Liver (tissue), 9 donors: ENCODE results near the gene PALD1. TPM values are rescaled to one million over a fixed set of nuclear protein-coding genes. Genes with fewer than 3 reads are reported as not detected.

Source experiments
- DNase-seq: peaks from one replicate; pipeline ENCODE4 v3.0.0-alpha.2; 2017; ENCODE audit warnings: low spot score
- H3K27ac ChIP-seq, 2 donors: one replicate each; pipeline ENCODE4 v1.7.0; 2013; ENCODE audit warnings: inconsistent platforms in 2 of 2, low read length in 2 of 2, control low read depth in 1 of 2, low read depth in 1 of 2, mild to moderate bottlenecking in 1 of 2
- H3K27me3 ChIP-seq, 4 donors: one replicate each; pipeline versions ENCODE4 v1.6.1 to v1.7.0; 2013; ENCODE audit warnings: low read length in 3 of 4, inconsistent platforms in 1 of 4, mild to moderate bottlenecking in 1 of 4, moderate library complexity in 1 of 4; ENCODE audit not compliant: control insufficient read depth in 4 of 4, insufficient read depth in 4 of 4
- H3K36me3 ChIP-seq, 4 donors: one replicate each; pipeline versions ENCODE4 v1.6.1 to v1.7.0; 2013; ENCODE audit warnings: low read length in 3 of 4, mild to moderate bottlenecking in 3 of 4, low read depth in 1 of 4, moderate library complexity in 1 of 4; ENCODE audit not compliant: control insufficient read depth in 4 of 4, insufficient read depth in 3 of 4
- H3K4me1 ChIP-seq, 4 donors: one replicate each; pipeline versions ENCODE4 v1.6.1 to v1.7.0; 2013; ENCODE audit warnings: low read length in 3 of 4, mild to moderate bottlenecking in 3 of 4, moderate library complexity in 1 of 4; ENCODE audit not compliant: control insufficient read depth in 4 of 4, insufficient read depth in 4 of 4
- H3K4me3 ChIP-seq, 3 donors: one replicate each; pipeline versions ENCODE4 v1.6.1 to v1.7.0; 2013; ENCODE audit warnings: low read length in 3 of 3, control low read depth in 1 of 3, low read depth in 1 of 3, mild to moderate bottlenecking in 1 of 3
- H3K9ac ChIP-seq, 2 donors: one replicate each; pipeline ENCODE4 v1.7.0; 2013; ENCODE audit warnings: low read length in 2 of 2, mild to moderate bottlenecking in 2 of 2, moderate library complexity in 2 of 2, control low read depth in 1 of 2, low read depth in 1 of 2
- H3K9me3 ChIP-seq, 4 donors: one replicate each; pipeline versions ENCODE4 v1.6.1 to v1.7.0; 2013; ENCODE audit warnings: low read length in 3 of 4; ENCODE audit not compliant: control insufficient read depth in 4 of 4
- ATF3 ChIP-seq: IDR thresholded peaks from 2 replicates; pipeline ENCODE4 v1.6.1; 2016; ENCODE audit warnings: antibody characterized with exemption
- CTCF ChIP-seq: fragments of 150-350 bp; IDR thresholded peaks from 2 replicates; pipeline ENCODE4 v1.5.1; 2017; ENCODE audit warnings: improper control_type of control experiment, low read depth, low read length; ENCODE audit not compliant: missing input control
- EGR1 ChIP-seq, 2 donors: IDR thresholded peaks; 2 replicates each; pipeline ENCODE4 v1.6.1; 2016 to 2018; ENCODE audit warnings: antibody characterized with exemption in 2 of 2, low read depth in 2 of 2
- FOXA1 ChIP-seq: IDR thresholded peaks from 2 replicates; pipeline ENCODE4 v1.6.1; 2016; ENCODE audit warnings: antibody characterized with exemption
- FOXA2 ChIP-seq: IDR thresholded peaks from 2 replicates; pipeline ENCODE4 v1.6.1; 2016; ENCODE audit warnings: antibody characterized with exemption
- GABPA ChIP-seq, 2 donors: IDR thresholded peaks in 1 of 2; conservative IDR thresholded peaks in 1 of 2; 2 replicates each; pipeline ENCODE4 v1.6.1; 2016; ENCODE audit warnings: antibody characterized with exemption in 2 of 2, mild to moderate bottlenecking in 1 of 2, moderate library complexity in 1 of 2
- HNF4A ChIP-seq, 2 donors: conservative IDR thresholded peaks; 2 replicates each; pipeline ENCODE4 v1.6.1; 2016; ENCODE audit warnings: antibody characterized with exemption in 2 of 2, mild to moderate bottlenecking in 2 of 2
- HNF4G ChIP-seq: IDR thresholded peaks from 2 replicates; pipeline ENCODE4 v1.6.1; 2016; ENCODE audit warnings: antibody characterized with exemption
- JUND ChIP-seq, 2 donors: IDR thresholded peaks; 2 replicates each; pipeline ENCODE4 v1.6.1; 2016; ENCODE audit warnings: antibody characterized with exemption in 2 of 2
- MAX ChIP-seq: IDR thresholded peaks from 2 replicates; pipeline ENCODE4 v1.6.1; 2016; ENCODE audit warnings: antibody characterized with exemption
- NR2F2 ChIP-seq: IDR thresholded peaks from 2 replicates; pipeline ENCODE4 v1.6.1; 2016; ENCODE audit warnings: antibody characterized with exemption
- RAD21 ChIP-seq, 2 donors: IDR thresholded peaks; 2 replicates each; pipeline ENCODE4 v1.6.1; 2016; ENCODE audit warnings: antibody characterized with exemption in 2 of 2, mild to moderate bottlenecking in 2 of 2
- REST ChIP-seq: IDR thresholded peaks from 2 replicates; pipeline ENCODE4 v1.6.1; 2016; ENCODE audit warnings: antibody characterized with exemption, mild to moderate bottlenecking
- RXRA ChIP-seq, 2 donors: IDR thresholded peaks; 2 replicates each; pipeline ENCODE4 v1.6.1; 2017 to 2018; ENCODE audit warnings: antibody characterized with exemption in 2 of 2, mild to moderate bottlenecking in 1 of 2
- SP1 ChIP-seq: IDR thresholded peaks from 2 replicates; pipeline ENCODE4 v1.6.1; 2018; ENCODE audit warnings: antibody characterized with exemption, mild to moderate bottlenecking
- TAF1 ChIP-seq: conservative IDR thresholded peaks from 2 replicates; pipeline ENCODE4 v1.6.1; 2016; ENCODE audit warnings: antibody characterized with exemption, mild to moderate bottlenecking
- YY1 ChIP-seq: IDR thresholded peaks from 2 replicates; pipeline ENCODE4 v1.6.1; 2016; ENCODE audit warnings: antibody characterized with exemption, mild to moderate bottlenecking
- ZBTB33 ChIP-seq: IDR thresholded peaks from 2 replicates; pipeline ENCODE4 v1.6.1; 2016; ENCODE audit warnings: antibody characterized with exemption
- WGBS: extraction: QIAGEN DNeasy Blood & Tissue Kit; methylation state at CpG from one replicate; pipeline ENCODE4 v1.1.7; 2013; 5-methylcytosine and 5-hydroxymethylcytosine counted together
- polyA plus RNA-seq, 2 donors: library from polyadenylated mRNA; stranded (reverse) in 1 of 2; unstranded in 1 of 2; fragments of 200-250 nt in 1 of 2; fragments of >200 nt in 1 of 2; fragmentation: Nextera tagmentation in 1 of 2; extraction: Ambion mirVana in 1 of 2; gene quantifications; one replicate each; pipeline versions ENCODE4 v1.2.1 to v1.2.3, GENCODE V29; 2013 to 2015
- total RNA-seq, 2 donors: library from RNA; depleted of rRNA; stranded (reverse); fragments of >200 nt; gene quantifications; one replicate each; pipeline ENCODE4 v1.2.3, GENCODE V29; 2014
- donor health status: healthy.
- donor health status: healthy.
- donor health status: healthy.
- donor health status: healthy.
- donor health status: healthy.

PALD1 gene
- total and polyA plus RNA-seq, 4 donors: 0.72 to 4.2 (median 1.4) TPM

GRCh38 chr10:70590655-70591416, 112.3 kb downstream of the PALD1 start:
- TF ChIP-seq EGR1 (IDR thresholded peaks at IDR 0.05; ENCODE audit: low read depth in 2 of 2) (no peak), HNF4G (no peak), GABPA (IDR thresholded peaks at IDR 0.05 in 1 of 2, conservative IDR thresholded peaks at IDR 0.05 in 1 of 2) (no peak), FOXA1 (no peak), MAX (no peak), RAD21 (IDR thresholded peaks at IDR 0.05) (no peak), ATF3 (no peak), NR2F2 (no peak)
- H3K27ac ChIP-seq: no peak overlapping the region
- WGBS: 79% methylated on average over 5 of the region's 5 CpGs
- no peaks in the 10 kb centered on the region for H3K9me3 ChIP-seq
- no peaks in the 10 kb centered on the region for H3K27me3 ChIP-seq
- H3K36me3 ChIP-seq: no peaks in the 10 kb centered on the region
- no peak overlapping the region for H3K9ac ChIP-seq
- no peaks in the 10 kb centered on the region for H3K4me1 ChIP-seq
- no peak for DNase-seq
- H3K4me3 ChIP-seq: no peak overlapping the region

- no peaks in the 10 kb centered on the region for H3K36me3 ChIP-seq
- DNase-seq: no peak
- 80% methylated on average over 2 of the region's 2 CpGs for whole genome bisulfite sequencing
These were observed 113.7 kb downstream of the PALD1 start for GRCh38 chr10:70592186-70592735.

More at GRCh38 chr10:70592186-70592735, 113.7 kb downstream of the PALD1 start:
- H3K27ac ChIP-seq: no peak overlapping the region
- H3K27me3 ChIP-seq: no peaks in the 10 kb centered on the region
- no peak overlapping the region for H3K9ac ChIP-seq
- H3K4me1 ChIP-seq: no peaks in the 10 kb centered on the region
- H3K9me3 ChIP-seq: no peaks in the 10 kb centered on the region
- TF ChIP-seq FOXA1 (no peak), HNF4A (conservative IDR thresholded peaks at IDR 0.05) (no peak), EGR1 (IDR thresholded peaks at IDR 0.05; ENCODE audit: low read depth in 2 of 2) (no peak), NR2F2 (no peak), RXRA (IDR thresholded peaks at IDR 0.05) (no peak), HNF4G (no peak), MAX (no peak), FOXA2 (no peak), YY1 (no peak), REST (no peak), JUND (IDR thresholded peaks at IDR 0.05) (no peak), GABPA (IDR thresholded peaks at IDR 0.05 in 1 of 2, conservative IDR thresholded peaks at IDR 0.05 in 1 of 2) (no peak), ATF3 (no peak), RAD21 (IDR thresholded peaks at IDR 0.05) (no peak), SP1 (no peak), CTCF (no peak), ZBTB33 (no peak), TAF1 (no peak)
- H3K4me3 ChIP-seq: no peak overlapping the region
